ENCODE results near the gene TBXAS1. TPM values are rescaled to one million over a fixed set of nuclear protein-coding genes. Genes with fewer than 3 reads are reported as not detected.

Gene TBXAS1
- polyA plus RNA-seq, 1 donor from 2014 or later = 0.93 TPM

GRCh38 chr7:139993592-139993991 lies 164.5 kb downstream of the TBXAS1 start:
- no peaks in the 10 kb centered on the region for H3K36me3 ChIP-seq (ENCODE audit: insufficient read depth, low read length)
- no peaks in the 10 kb centered on the region for H3K79me2 ChIP-seq (replicated peaks; ENCODE audit: insufficient read depth, low read length)
- H3K27me3 ChIP-seq (ENCODE audit: insufficient read depth, low read depth, low read length) = no peaks in the 10 kb centered on the region
- H3K9me3 ChIP-seq (ENCODE audit: low read length) = no peaks in the 10 kb centered on the region
- H3K27ac ChIP-seq (ENCODE audit: low read length) = no peak overlapping the region
- H4K20me1 ChIP-seq (ENCODE audit: insufficient read depth) = no peaks in the 10 kb centered on the region
- H3K4me2 ChIP-seq (ENCODE audit: low read length) = no peak overlapping the region
- H3K9me2 ChIP-seq (ENCODE audit: insufficient read depth, low read length) = no peaks in the 10 kb centered on the region
- H3F3A ChIP-seq (ENCODE audit: insufficient read depth, low read length, poor library complexity, severe bottlenecking) = no peaks in the 10 kb centered on the region
- H3K9ac ChIP-seq (ENCODE audit: low read length) = no peak overlapping the region
- TF ChIP-seq RAD21 (conservative IDR thresholded peaks at IDR 0.05) = no peak
- no peak for TF ChIP-seq SMC3 (conservative IDR thresholded peaks at IDR 0.05; ENCODE audit: poor library complexity)
- no peak for TF ChIP-seq EZH2 (IDR thresholded peaks at IDR 0.05; ENCODE audit: borderline replicate concordance, insufficient read depth, low read length, poor library complexity, severe bottlenecking)
- no peak for TF ChIP-seq EP300 (conservative IDR thresholded peaks at IDR 0.05; ENCODE audit: poor library complexity, severe bottlenecking)
- no peak for TF ChIP-seq MXI1 (conservative IDR thresholded peaks at IDR 0.05; ENCODE audit: poor library complexity, severe bottlenecking)
- TF ChIP-seq CTCF (IDR thresholded peaks at IDR 0.05; ENCODE audit: poor library complexity, severe bottlenecking) = no peak
- no peak overlapping the region for H3K4me3 ChIP-seq (ENCODE audit: low read length)
- no peak overlapping the region for H2AFZ ChIP-seq (ENCODE audit: low read depth, low read length)

GRCh38 chr7:139994356-139994755 lies 165.3 kb downstream of the TBXAS1 start:
- Histone ChIP-seq H3K36me3 (ENCODE audit: insufficient read depth, low read length) (no peaks in the 10 kb centered on the region), H3K9ac (ENCODE audit: low read length) (no peak overlapping the region), H3K4me2 (ENCODE audit: low read length) (no peak overlapping the region), H2AFZ (ENCODE audit: low read depth, low read length) (no peak overlapping the region), H3K9me3 (ENCODE audit: low read length) (no peaks in the 10 kb centered on the region), H3K27me3 (ENCODE audit: insufficient read depth, low read depth, low read length) (no peaks in the 10 kb centered on the region), H3K79me2 (replicated peaks; ENCODE audit: insufficient read depth, low read length) (no peaks in the 10 kb centered on the region), H3K4me3 (ENCODE audit: low read length) (no peak overlapping the region), H3F3A (ENCODE audit: insufficient read depth, low read length, poor library complexity, severe bottlenecking) (no peaks in the 10 kb centered on the region), H3K9me2 (ENCODE audit: insufficient read depth, low read length) (no peaks in the 10 kb centered on the region), H4K20me1 (ENCODE audit: insufficient read depth) (no peaks in the 10 kb centered on the region), H3K27ac (ENCODE audit: low read length) (no peak overlapping the region)
- TF ChIP-seq TAF1 (IDR thresholded peaks at IDR 0.05; ENCODE audit: low read depth) (no peak), POLR2AphosphoS5 (IDR thresholded peaks at IDR 0.05) (no peak), RAD21 (conservative IDR thresholded peaks at IDR 0.05) (no peak), EZH2 (IDR thresholded peaks at IDR 0.05; ENCODE audit: borderline replicate concordance, insufficient read depth, low read length, poor library complexity, severe bottlenecking) (no peak), SMC3 (conservative IDR thresholded peaks at IDR 0.05; ENCODE audit: poor library complexity) (no peak), REST (IDR thresholded peaks at IDR 0.05; ENCODE audit: borderline replicate concordance) (no peak), EP300 (conservative IDR thresholded peaks at IDR 0.05; ENCODE audit: poor library complexity, severe bottlenecking) (no peak), MXI1 (conservative IDR thresholded peaks at IDR 0.05; ENCODE audit: poor library complexity, severe bottlenecking) (no peak), CTCF (IDR thresholded peaks at IDR 0.05; ENCODE audit: poor library complexity, severe bottlenecking) (no peak)

All from neural cell (in vitro differentiated cells).